Fibroblast of the aortic adventitia (primary cell): ENCODE measurements around the gene TSHZ3. TPM values are rescaled to one million over a fixed set of nuclear protein-coding genes. Genes with fewer than 3 reads are reported as not detected.

Experiments used
- DNase-seq: peaks from one replicate; pipeline ENCODE4 v3.0.0-alpha.2; 2010; ENCODE audit warnings: low read depth
- H3K4me3 ChIP-seq: 2 replicates; pipeline ENCODE4 v1.5.1; 2011; ENCODE audit warnings: low read depth, mild to moderate bottlenecking, control low read depth, low read length, moderate library complexity
- CTCF ChIP-seq: IDR thresholded peaks from 2 replicates; pipeline ENCODE4 v1.5.1; 2011; ENCODE audit warnings: mild to moderate bottlenecking, low read length, control low read depth, inconsistent platforms; ENCODE audit not compliant: insufficient read depth
- total RNA-seq: library from RNA; depleted of rRNA; stranded (reverse); fragments of >200 nt; gene quantifications from 2 replicates; pipeline ENCODE4 v1.2.3, GENCODE V29; 2012; ENCODE audit warnings: low replicate concordance

Gene TSHZ3
- total RNA-seq, 1 donor, result 14.0 TPM

- DNase-seq, result no peak
- TF ChIP-seq CTCF, result no peak
- no peak overlapping the region for H3K4me3 ChIP-seq
Observed at GRCh38 chr19:31299665-31300064, 49.6 kb downstream of the TSHZ3 start.

GRCh38 chr19:31297991-31298390, 51.2 kb downstream of the TSHZ3 start:
- no peak for TF ChIP-seq CTCF
- no peak overlapping the region for H3K4me3 ChIP-seq
- no peak for DNase-seq

GRCh38 chr19:31296741-31297390, 52.4 kb downstream of the TSHZ3 start:
- no peak overlapping the region for H3K4me3 ChIP-seq
- TF ChIP-seq CTCF, result no peak
- DNase-seq, result no peak

- H3K4me3 ChIP-seq, result no peak overlapping the region
- DNase-seq, result no peak
- no peak for TF ChIP-seq CTCF
Observed at GRCh38 chr19:31294189-31294588, 55.0 kb downstream of the TSHZ3 start.

GRCh38 chr19:31292639-31293185, 56.5 kb downstream of the TSHZ3 start:
- H3K4me3 ChIP-seq, result no peak overlapping the region
- DNase-seq, result no peak
- no peak for TF ChIP-seq CTCF

GRCh38 chr19:31290931-31291590, 58.2 kb downstream of the TSHZ3 start:
- no peak for DNase-seq
- TF ChIP-seq CTCF, result no peak
- H3K4me3 ChIP-seq, result no peak overlapping the region

GRCh38 chr19:31289976-31290375, 59.3 kb downstream of the TSHZ3 start:
- H3K4me3 ChIP-seq, result no peak overlapping the region
- no peak for DNase-seq
- TF ChIP-seq CTCF, result no peak
